Measurements from ENCODE around the gene ILRUN. TPM values are rescaled to one million over a fixed set of nuclear protein-coding genes. Genes with fewer than 3 reads are reported as not detected.
A peak's percentile ranks its signal among the peaks of the same experiment; 100 is the strongest.

The ILRUN gene
- total RNA-seq, 4 donors from 2014 or later, result 9.0 to 70.8 (median 35.0) TPM

DNA sequence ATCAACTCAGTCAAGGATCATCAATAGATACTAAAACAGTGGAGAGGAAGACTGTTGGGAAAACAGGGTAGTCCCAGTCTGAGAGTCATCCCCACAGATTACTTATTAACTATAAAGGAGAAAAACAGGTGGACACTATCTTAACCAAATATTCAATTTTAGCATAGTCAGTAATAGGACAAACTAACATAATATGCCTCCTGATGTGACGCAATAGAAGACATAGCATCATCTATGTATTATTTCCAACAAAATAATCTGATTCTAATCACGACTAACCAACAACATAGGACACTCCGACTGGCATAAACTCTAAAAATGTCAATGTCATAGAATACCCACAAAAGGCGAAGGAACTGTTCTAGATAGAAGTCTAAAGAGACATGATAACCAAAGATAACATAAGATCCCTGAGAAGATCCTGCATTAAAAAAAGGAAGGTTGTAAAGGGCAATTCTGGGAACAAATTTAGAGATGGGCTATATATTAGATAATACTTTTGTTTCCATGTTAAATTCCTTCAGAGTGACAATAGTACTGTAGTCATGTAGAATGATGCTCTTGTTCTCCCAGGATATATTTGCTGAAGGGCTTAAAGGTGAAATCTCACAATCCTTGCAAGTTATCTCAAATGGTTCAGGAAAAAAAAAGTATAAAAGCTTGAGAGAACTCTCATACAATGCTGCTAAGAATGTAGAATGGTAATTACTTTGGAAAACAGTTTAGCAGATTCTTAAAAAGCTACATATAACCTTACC, 28.9 kb downstream of the ILRUN start:
- Histone ChIP-seq H3K27me3 (no peaks in the 10 kb centered on the region), H3K9me3 (no peaks in the 10 kb centered on the region), H3K4me1 (peaks cover 0 to 11% of the 10 kb centered on the region in 2 donors), H3K36me3 (no peaks in the 10 kb centered on the region), H3K4me3 (no peak overlapping the region), H3K27ac (no peak overlapping the region)
- no peak for TF ChIP-seq POLR2A (IDR thresholded peaks at IDR 0.05)
- TF ChIP-seq, protein P1, sequence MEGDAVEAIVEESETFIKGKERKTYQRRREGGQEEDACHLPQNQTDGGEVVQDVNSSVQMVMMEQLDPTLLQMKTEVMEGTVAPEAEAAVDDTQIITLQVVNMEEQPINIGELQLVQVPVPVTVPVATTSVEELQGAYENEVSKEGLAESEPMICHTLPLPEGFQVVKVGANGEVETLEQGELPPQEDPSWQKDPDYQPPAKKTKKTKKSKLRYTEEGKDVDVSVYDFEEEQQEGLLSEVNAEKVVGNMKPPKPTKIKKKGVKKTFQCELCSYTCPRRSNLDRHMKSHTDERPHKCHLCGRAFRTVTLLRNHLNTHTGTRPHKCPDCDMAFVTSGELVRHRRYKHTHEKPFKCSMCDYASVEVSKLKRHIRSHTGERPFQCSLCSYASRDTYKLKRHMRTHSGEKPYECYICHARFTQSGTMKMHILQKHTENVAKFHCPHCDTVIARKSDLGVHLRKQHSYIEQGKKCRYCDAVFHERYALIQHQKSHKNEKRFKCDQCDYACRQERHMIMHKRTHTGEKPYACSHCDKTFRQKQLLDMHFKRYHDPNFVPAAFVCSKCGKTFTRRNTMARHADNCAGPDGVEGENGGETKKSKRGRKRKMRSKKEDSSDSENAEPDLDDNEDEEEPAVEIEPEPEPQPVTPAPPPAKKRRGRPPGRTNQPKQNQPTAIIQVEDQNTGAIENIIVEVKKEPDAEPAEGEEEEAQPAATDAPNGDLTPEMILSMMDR (IDR thresholded peaks at IDR 0.05), result no peak
- DNase-seq, result no peak
- intact Hi-C loops (cut with DNase I; ENCODE audit: low total_unique reads), result no loop called here

- peak overlapping the region in 1 of 2 donors; percentile 55 for H3K27ac ChIP-seq
- H3K4me1 ChIP-seq, result peaks cover 0 to 8% of the 10 kb centered on the region in 2 donors
- H3K27me3 ChIP-seq, result no peaks in the 10 kb centered on the region
- intact Hi-C loops (cut with DNase I; ENCODE audit: low total_unique reads), result no loop called here
- H3K4me3 ChIP-seq, result no peak overlapping the region
- no peaks in the 10 kb centered on the region for H3K36me3 ChIP-seq
- DNase-seq, result no peak
- TF ChIP-seq POLR2A (IDR thresholded peaks at IDR 0.05), result no peak
- TF ChIP-seq, protein P1 (IDR thresholded peaks at IDR 0.05), result no peak
- no peaks in the 10 kb centered on the region for H3K9me3 ChIP-seq
These were observed 31.5 kb downstream of the ILRUN start for GRCh38 chr6:34665019-34665418.

- TF ChIP-seq, protein P1 (IDR thresholded peaks at IDR 0.05), result no peak
- no peak for TF ChIP-seq POLR2A (IDR thresholded peaks at IDR 0.05)
- no peak for DNase-seq
- Histone ChIP-seq H3K9me3 (no peaks in the 10 kb centered on the region), H3K27me3 (no peaks in the 10 kb centered on the region), H3K4me3 (no peak overlapping the region), H3K36me3 (no peaks in the 10 kb centered on the region), H3K27ac (peak overlapping the region in 1 of 2 donors; percentile 55), H3K4me1 (peaks cover 0 to 8% of the 10 kb centered on the region in 2 donors)
- intact Hi-C loops (cut with DNase I; ENCODE audit: low total_unique reads), result no loop called here
These were observed 32.2 kb downstream of the ILRUN start for GRCh38 chr6:34664256-34664971.

DNA sequence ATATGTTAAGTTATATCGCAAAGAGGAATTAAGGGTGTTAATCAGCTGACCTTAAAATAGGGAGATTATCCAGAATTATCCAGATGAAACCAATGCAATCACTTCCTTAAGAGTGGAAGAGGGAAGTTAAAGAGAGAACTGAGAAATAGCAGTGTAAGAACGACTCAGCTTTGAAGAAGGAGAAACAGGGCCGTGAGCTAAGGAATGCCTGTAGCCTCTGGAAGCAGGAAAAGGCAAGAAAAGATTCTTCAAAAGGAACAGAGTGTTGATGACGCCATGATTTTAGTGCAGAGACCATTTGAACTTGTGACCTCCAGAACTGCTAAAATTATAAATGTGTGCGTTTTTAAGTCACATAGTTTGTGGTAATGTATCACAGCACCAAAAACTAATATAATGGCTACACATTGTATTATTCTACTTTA, 32.7 kb downstream of the ILRUN start:
- H3K4me3 ChIP-seq, result no peak overlapping the region
- H3K27me3 ChIP-seq, result no peaks in the 10 kb centered on the region
- intact Hi-C loops (cut with DNase I; ENCODE audit: low total_unique reads), result no loop called here
- no peak for DNase-seq
- H3K36me3 ChIP-seq, result no peaks in the 10 kb centered on the region
- H3K27ac ChIP-seq, result peak overlapping the region in 1 of 2 donors; percentile 55
- peaks cover 0 to 8% of the 10 kb centered on the region in 2 donors for H3K4me1 ChIP-seq
- TF ChIP-seq POLR2A (IDR thresholded peaks at IDR 0.05), result no peak
- TF ChIP-seq, protein P1 (IDR thresholded peaks at IDR 0.05), result no peak
- H3K9me3 ChIP-seq, result no peaks in the 10 kb centered on the region

DNA sequence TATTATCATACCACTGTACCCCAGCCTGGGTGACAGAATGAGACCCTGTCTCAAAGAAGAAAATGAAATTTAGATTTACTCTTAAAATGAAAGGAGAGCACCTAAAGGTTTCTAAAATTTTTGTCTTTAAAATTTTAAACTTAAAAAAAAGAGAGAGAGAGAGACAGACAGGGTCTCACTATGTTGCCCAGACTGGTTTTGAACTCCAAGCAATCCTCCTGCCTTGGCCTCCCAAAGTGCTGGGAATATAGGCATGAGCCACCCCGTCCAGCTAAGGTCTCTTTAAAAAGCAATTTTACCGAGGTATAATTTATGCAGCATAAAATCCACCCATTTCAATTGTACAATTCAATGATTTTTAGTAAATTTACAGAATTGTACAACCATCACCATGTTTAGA, 33.2 kb downstream of the ILRUN start:
- peak overlapping the region in 1 of 2 donors; percentile 55 for H3K27ac ChIP-seq
- no peaks in the 10 kb centered on the region for H3K9me3 ChIP-seq
- TF ChIP-seq, protein P1 (IDR thresholded peaks at IDR 0.05), result no peak
- no peak for TF ChIP-seq POLR2A (IDR thresholded peaks at IDR 0.05)
- no peaks in the 10 kb centered on the region for H3K27me3 ChIP-seq
- H3K4me3 ChIP-seq, result no peak overlapping the region
- DNase-seq, result no peak
- H3K36me3 ChIP-seq, result no peaks in the 10 kb centered on the region
- peaks cover 0 to 8% of the 10 kb centered on the region in 2 donors for H3K4me1 ChIP-seq
- intact Hi-C loops (cut with DNase I; ENCODE audit: low total_unique reads), result no loop called here

All from uterus (tissue), 4 donors.